Right kidney (tissue), 1 donor: Measurements from ENCODE around the gene SPSB4.
"Not testable (repeated sequence)": the region's sequence is repeated elsewhere in the genome, so short reads cannot be mapped to it uniquely, and the experiment has no call there.

Experiments
- DNase-seq: peaks from one replicate; pipeline ENCODE4 v3.0.0-alpha.2; 2016

The SPSB4 gene

GRCh38 chr3:141094790-141095545, 43.8 kb downstream of the SPSB4 start:
- no peak for DNase-seq

- DNase-seq: no peak
These were observed 44.4 kb downstream of the SPSB4 start for GRCh38 chr3:141095546-141095937.

- no peak for DNase-seq
These were observed 45.0 kb downstream of the SPSB4 start for GRCh38 chr3:141096164-141096563.

GRCh38 chr3:141096981-141097380, 45.8 kb downstream of the SPSB4 start:
- no peak for DNase-seq

- no peak for DNase-seq
These were observed 49.0 kb downstream of the SPSB4 start for GRCh38 chr3:141100112-141100511.

GRCh38 chr3:141100531-141101320, 49.6 kb downstream of the SPSB4 start:
- DNase-seq: no peak

GRCh38 chr3:141102372-141102771, 51.2 kb downstream of the SPSB4 start:
- DNase-seq: no peak

- no peak for DNase-seq
These were observed 51.9 kb downstream of the SPSB4 start for GRCh38 chr3:141103067-141103466.

- DNase-seq: no peak
These were observed 52.4 kb downstream of the SPSB4 start for GRCh38 chr3:141103503-141103902.

GRCh38 chr3:141104151-141104821, 53.1 kb downstream of the SPSB4 start:
- DNase-seq: peak; percentile 53

GRCh38 chr3:141105828-141106628, 54.9 kb downstream of the SPSB4 start:
- no peak for DNase-seq

GRCh38 chr3:141106842-141107241, 55.7 kb downstream of the SPSB4 start:
- DNase-seq: no peak

GRCh38 chr3:141108039-141108438, 56.9 kb downstream of the SPSB4 start:
- peak; percentile 57 for DNase-seq

GRCh38 chr3:141109751-141110150, 58.6 kb downstream of the SPSB4 start:
- DNase-seq: no peak

GRCh38 chr3:141110322-141110721, 59.2 kb downstream of the SPSB4 start:
- no peak for DNase-seq

GRCh38 chr3:141111364-141112155, 60.4 kb downstream of the SPSB4 start:
- DNase-seq: no peak

GRCh38 chr3:141112686-141113297, 61.6 kb downstream of the SPSB4 start:
- no peak for DNase-seq

GRCh38 chr3:141113680-141114079, 62.5 kb downstream of the SPSB4 start:
- not testable (repeated sequence) for DNase-seq

GRCh38 chr3:141114179-141114745, 63.1 kb downstream of the SPSB4 start:
- peak; percentile 1 for DNase-seq

- peak; percentile 6 for DNase-seq
These were observed 63.8 kb downstream of the SPSB4 start for GRCh38 chr3:141114816-141115460.
